ENCODE measurements around the gene USP32. TPM values are rescaled to one million over a fixed set of nuclear protein-coding genes. Genes with fewer than 3 reads are reported as not detected.
A peak's percentile ranks its signal among the peaks of the same experiment; 100 is the strongest.

USP32 gene
- total RNA-seq, 1 experiment from 2014 or later = 31.4 TPM

- DNase-seq (ENCODE audit: low read depth) = peak; percentile 82
Observed at GRCh38 chr17:60135151-60135950, 256.6 kb downstream of the USP32 start.

- no peak for DNase-seq (ENCODE audit: low read depth)
Observed at GRCh38 chr17:60134396-60135150, 257.4 kb downstream of the USP32 start.

- DNase-seq (ENCODE audit: low read depth) = no peak
Observed at GRCh38 chr17:60130466-60130865, 261.5 kb downstream of the USP32 start.

GRCh38 chr17:60129164-60129563, 262.8 kb downstream of the USP32 start:
- no peak for DNase-seq (ENCODE audit: low read depth)

Other genes starting within 250 kb of the USP32 start
- gene CA4, start 242.2 kb downstream of the USP32 start, total RNA-seq (2014; rRNA removed; shearing (Covaris generic)) = 0.42 TPM in 1 of 2 replicates, not detected in the other
- not detected in 2 replicates for gene CHCT1, start 30.4 kb upstream of the USP32 start, total RNA-seq (2014; rRNA removed; shearing (Covaris generic))
- gene APPBP2, start 134.1 kb upstream of the USP32 start, total RNA-seq (2014; rRNA removed; shearing (Covaris generic)) = 23.6 and 30.2 TPM in 2 replicates
- 9.0 and 10.6 TPM in 2 replicates for gene PPM1D, start 208.1 kb upstream of the USP32 start, total RNA-seq (2014; rRNA removed; shearing (Covaris generic))

All from M059J (cell line).